ENCODE data around the gene HOXC12.

DNA sequence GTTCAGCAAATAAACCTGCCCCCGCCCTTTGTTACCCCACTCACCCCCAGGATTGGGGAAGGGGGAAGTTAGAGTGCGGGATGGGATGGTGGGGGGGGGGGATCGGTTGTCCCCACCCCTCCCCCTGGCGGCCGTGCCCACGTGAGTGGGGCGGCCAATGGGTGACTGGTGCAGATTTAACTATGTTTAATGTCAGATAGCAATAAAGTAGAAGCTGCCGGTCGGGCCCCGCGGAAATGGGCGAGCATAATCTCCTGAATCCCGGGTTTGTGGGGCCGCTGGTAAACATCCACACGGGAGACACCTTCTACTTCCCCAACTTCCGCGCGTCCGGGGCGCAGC is at the start of gene HOXC12:
- no peak for TF ChIP-seq EZH2 (IDR thresholded peaks at IDR 0.05; ENCODE audit: borderline replicate concordance, low read length)
- TF ChIP-seq, protein P1, sequence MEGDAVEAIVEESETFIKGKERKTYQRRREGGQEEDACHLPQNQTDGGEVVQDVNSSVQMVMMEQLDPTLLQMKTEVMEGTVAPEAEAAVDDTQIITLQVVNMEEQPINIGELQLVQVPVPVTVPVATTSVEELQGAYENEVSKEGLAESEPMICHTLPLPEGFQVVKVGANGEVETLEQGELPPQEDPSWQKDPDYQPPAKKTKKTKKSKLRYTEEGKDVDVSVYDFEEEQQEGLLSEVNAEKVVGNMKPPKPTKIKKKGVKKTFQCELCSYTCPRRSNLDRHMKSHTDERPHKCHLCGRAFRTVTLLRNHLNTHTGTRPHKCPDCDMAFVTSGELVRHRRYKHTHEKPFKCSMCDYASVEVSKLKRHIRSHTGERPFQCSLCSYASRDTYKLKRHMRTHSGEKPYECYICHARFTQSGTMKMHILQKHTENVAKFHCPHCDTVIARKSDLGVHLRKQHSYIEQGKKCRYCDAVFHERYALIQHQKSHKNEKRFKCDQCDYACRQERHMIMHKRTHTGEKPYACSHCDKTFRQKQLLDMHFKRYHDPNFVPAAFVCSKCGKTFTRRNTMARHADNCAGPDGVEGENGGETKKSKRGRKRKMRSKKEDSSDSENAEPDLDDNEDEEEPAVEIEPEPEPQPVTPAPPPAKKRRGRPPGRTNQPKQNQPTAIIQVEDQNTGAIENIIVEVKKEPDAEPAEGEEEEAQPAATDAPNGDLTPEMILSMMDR (conservative IDR thresholded peaks at IDR 0.05 in 1 of 2, IDR thresholded peaks at IDR 0.05 in 1 of 2; ENCODE audit: extremely low read depth in 1 of 2, insufficient read depth in 1 of 2, low read depth in 1 of 2, low read length in 2 of 2): no peak
